Keratinocyte (primary cell): ENCODE measurements around the gene CUX1.
"Not testable (repeated sequence)": the region's sequence is repeated elsewhere in the genome, so short reads cannot be mapped to it uniquely, and the experiment has no call there.

Experiments used
- EZH2 ChIP-seq: IDR thresholded peaks from one replicate; pipeline ENCODE4 v1.6.1; 2012; ENCODE audit warnings: inconsistent platforms, mild to moderate bottlenecking, low read length, moderate library complexity
- TF ChIP-seq, protein P1 (sequence below), 3 experiments: IDR thresholded peaks in 1 of 3; conservative IDR thresholded peaks in 1 of 3; optimal IDR thresholded peaks in 1 of 3; 2 replicates in 2 of 3; 3 replicates in 1 of 3; pipeline versions ENCODE3 to v1.5.1; 2011; ENCODE audit warnings: low read length in 3 of 3, mild to moderate bottlenecking in 3 of 3, moderate library complexity in 2 of 3, control low read depth in 1 of 3, inconsistent platforms in 1 of 3; ENCODE audit not compliant: insufficient read depth in 2 of 3; ENCODE audit errors: extremely low read depth in 1 of 3

DNA sequence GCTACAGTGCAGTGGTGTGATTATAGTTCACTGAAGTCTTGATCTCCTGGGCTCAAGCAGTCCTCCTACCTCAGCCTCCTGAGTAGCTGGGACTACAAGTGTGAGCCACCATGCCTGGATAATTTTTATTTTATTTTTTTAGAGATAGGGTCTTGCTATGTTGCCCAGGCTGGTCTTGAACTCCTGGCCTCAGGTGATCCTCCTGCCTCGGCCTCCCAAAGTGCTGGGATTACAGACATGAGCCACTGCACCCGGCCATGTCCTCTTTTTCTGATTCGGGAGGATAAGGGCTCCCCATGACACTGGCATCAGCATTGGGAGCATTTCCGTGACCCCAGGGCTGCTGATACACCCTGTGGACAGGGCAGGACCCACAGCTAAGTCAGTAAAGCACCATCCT is 69.9 kb downstream of the CUX1 start:
- TF ChIP-seq, protein P1, sequence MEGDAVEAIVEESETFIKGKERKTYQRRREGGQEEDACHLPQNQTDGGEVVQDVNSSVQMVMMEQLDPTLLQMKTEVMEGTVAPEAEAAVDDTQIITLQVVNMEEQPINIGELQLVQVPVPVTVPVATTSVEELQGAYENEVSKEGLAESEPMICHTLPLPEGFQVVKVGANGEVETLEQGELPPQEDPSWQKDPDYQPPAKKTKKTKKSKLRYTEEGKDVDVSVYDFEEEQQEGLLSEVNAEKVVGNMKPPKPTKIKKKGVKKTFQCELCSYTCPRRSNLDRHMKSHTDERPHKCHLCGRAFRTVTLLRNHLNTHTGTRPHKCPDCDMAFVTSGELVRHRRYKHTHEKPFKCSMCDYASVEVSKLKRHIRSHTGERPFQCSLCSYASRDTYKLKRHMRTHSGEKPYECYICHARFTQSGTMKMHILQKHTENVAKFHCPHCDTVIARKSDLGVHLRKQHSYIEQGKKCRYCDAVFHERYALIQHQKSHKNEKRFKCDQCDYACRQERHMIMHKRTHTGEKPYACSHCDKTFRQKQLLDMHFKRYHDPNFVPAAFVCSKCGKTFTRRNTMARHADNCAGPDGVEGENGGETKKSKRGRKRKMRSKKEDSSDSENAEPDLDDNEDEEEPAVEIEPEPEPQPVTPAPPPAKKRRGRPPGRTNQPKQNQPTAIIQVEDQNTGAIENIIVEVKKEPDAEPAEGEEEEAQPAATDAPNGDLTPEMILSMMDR (optimal IDR thresholded peaks at IDR 0.05 in 1 of 3, IDR thresholded peaks at IDR 0.05 in 1 of 3, conservative IDR thresholded peaks at IDR 0.05 in 1 of 3; ENCODE audit: extremely low read depth in 1 of 3, insufficient read depth in 2 of 3, low read length in 3 of 3): not testable (repeated sequence)
- not testable (repeated sequence) for TF ChIP-seq EZH2
